Keratinocyte (primary cell): ENCODE results near the gene POMC. TPM values are rescaled to one million over a fixed set of nuclear protein-coding genes. Genes with fewer than 3 reads are reported as not detected.

Experiments
- DNase-seq: peaks from one replicate; pipeline ENCODE4 v3.0.0-alpha.2; 2011; ENCODE audit warnings: low read depth, missing footprints, low spot score
- FAIRE-seq: peaks from 2 replicates; lab custom pipeline; 2011; peaks lifted over from hg19 to GRCh38; lab: Jason Lieb, UNC
- H2AFZ ChIP-seq: 2 replicates; pipeline ENCODE4 v1.6.0; 2012; ENCODE audit warnings: low read length, control low read depth, inconsistent platforms; ENCODE audit not compliant: control insufficient read depth
- H3K27ac ChIP-seq: 2 replicates; pipeline ENCODE4 v1.5.1; 2011; ENCODE audit warnings: low read length; ENCODE audit not compliant: control insufficient read depth, insufficient read depth
- H3K27me3 ChIP-seq: 3 replicates; pipeline ENCODE4 v1.6.0; 2011; ENCODE audit warnings: low read length; ENCODE audit not compliant: control insufficient read depth, insufficient read depth; ENCODE audit errors: extremely low read depth
- H3K36me3 ChIP-seq, 2 experiments: 2 replicates in 1 of 2; 3 replicates in 1 of 2; pipeline ENCODE4 v1.5.1; 2011; ENCODE audit warnings: low read length in 2 of 2, mild to moderate bottlenecking in 1 of 2; ENCODE audit not compliant: control insufficient read depth in 2 of 2, insufficient read depth in 2 of 2; ENCODE audit errors: extremely low read depth in 1 of 2
- H3K4me1 ChIP-seq: 3 replicates; pipeline ENCODE4 v1.5.1; 2011; ENCODE audit warnings: low read length; ENCODE audit not compliant: control insufficient read depth, insufficient read depth; ENCODE audit errors: extremely low read depth
- H3K4me2 ChIP-seq: 3 replicates; pipeline ENCODE4 v1.6.0; 2011; ENCODE audit warnings: low read depth, low read length; ENCODE audit not compliant: control insufficient read depth, insufficient read depth; ENCODE audit errors: extremely low read depth
- H3K4me3 ChIP-seq, 3 experiments: fragments of 200-600 bp in 1 of 3; sonication (generic) in 1 of 3; 2 replicates in 2 of 3; 3 replicates in 1 of 3; pipeline ENCODE4 v1.5.1; 2011 to 2016; ENCODE audit warnings: low read length in 3 of 3, mild to moderate bottlenecking in 3 of 3, control low read depth in 2 of 3, inconsistent platforms in 1 of 3, low read depth in 1 of 3, mixed read lengths in 1 of 3, mixed run types in 1 of 3, moderate library complexity in 1 of 3; ENCODE audit not compliant: control insufficient read depth in 2 of 3, insufficient read depth in 2 of 3; ENCODE audit errors: extremely low read depth in 1 of 3
- H3K79me2 ChIP-seq: 2 replicates; pipeline ENCODE4 v1.6.0; 2012; ENCODE audit warnings: low read length; ENCODE audit not compliant: control insufficient read depth, insufficient read depth
- H3K9ac ChIP-seq: 3 replicates; pipeline ENCODE4 v1.6.0; 2011; ENCODE audit warnings: low read length; ENCODE audit not compliant: control insufficient read depth, insufficient read depth; ENCODE audit errors: extremely low read depth
- H3K9me1 ChIP-seq: 3 replicates; pipeline ENCODE4 v1.6.0; 2011; ENCODE audit warnings: low read length; ENCODE audit not compliant: control insufficient read depth, insufficient read depth; ENCODE audit errors: extremely low read depth
- H3K9me3 ChIP-seq: 2 replicates; pipeline ENCODE4 v1.5.1; 2012; ENCODE audit warnings: low read depth, low read length; ENCODE audit not compliant: control insufficient read depth
- H4K20me1 ChIP-seq: 3 replicates; pipeline ENCODE4 v1.6.0; 2011; ENCODE audit warnings: low read length; ENCODE audit not compliant: control insufficient read depth, insufficient read depth; ENCODE audit errors: extremely low read depth
- CTCF ChIP-seq, 3 experiments: IDR thresholded peaks in 1 of 3; conservative IDR thresholded peaks in 1 of 3; optimal IDR thresholded peaks in 1 of 3; 2 replicates in 2 of 3; 3 replicates in 1 of 3; pipeline versions ENCODE3 to v1.5.1; 2011; ENCODE audit warnings: low read length in 3 of 3, mild to moderate bottlenecking in 3 of 3, moderate library complexity in 2 of 3, control low read depth in 1 of 3, inconsistent platforms in 1 of 3; ENCODE audit not compliant: insufficient read depth in 2 of 3; ENCODE audit errors: extremely low read depth in 1 of 3
- EZH2 ChIP-seq: IDR thresholded peaks from one replicate; pipeline ENCODE4 v1.6.1; 2012; ENCODE audit warnings: inconsistent platforms, mild to moderate bottlenecking, low read length, moderate library complexity
- dilution Hi-C: fragments of 300-500 bp; cut with MboI; formaldehyde crosslinking; loops from one replicate; pipeline ENCODE4 v1.7.0; 2020; ENCODE audit warnings: low sequenced_read_pairs; ENCODE audit not compliant: extremely low pct_ligation_motif_present
- polyA plus RNA-seq, 5 experiments: library from polyadenylated mRNA; depleted of rRNA in 3 of 5; stranded (reverse) in 3 of 5; stranded (forward) in 1 of 5; unstranded in 1 of 5; fragments of >200 nt; gene quantifications; 1 replicate in 1 of 5; 2 replicates in 3 of 5; 3 replicates in 1 of 5; pipeline versions ENCODE4 v1.2.1 to v1.2.3, GENCODE V29; 2011 to 2012; ENCODE audit warnings: missing spikeins in 2 of 5, low read depth in 1 of 5, low replicate concordance in 1 of 5

POMC gene
- polyA plus RNA-seq, 1 donor (not counting 4 experiments of a cell fraction or from before 2014, with no cell fraction given), result not detected

- H4K20me1 ChIP-seq, result no peaks in the 10 kb centered on the region
- H3K9me1 ChIP-seq, result no peaks in the 10 kb centered on the region
- H3K27me3 ChIP-seq, result peaks cover 43% of the 10 kb centered on the region
- H3K79me2 ChIP-seq, result no peaks in the 10 kb centered on the region
- H3K4me1 ChIP-seq, result peaks cover 3% of the 10 kb centered on the region
- H3K27ac ChIP-seq, result no peak overlapping the region
- peak overlapping the region in 1 of 3 experiments; percentile 39 for H3K4me3 ChIP-seq
- peak overlapping the region; percentile 37 for H2AFZ ChIP-seq
- H3K36me3 ChIP-seq, result no peaks in the 10 kb centered on the region
- peak overlapping the region; percentile 59 for H3K4me2 ChIP-seq
- TF ChIP-seq EZH2 (peak; percentile 73), CTCF (optimal IDR thresholded peaks at IDR 0.05 in 1 of 3, IDR thresholded peaks at IDR 0.05 in 1 of 3, conservative IDR thresholded peaks at IDR 0.05 in 1 of 3; ENCODE audit: extremely low read depth in 1 of 3, insufficient read depth in 2 of 3, low read length in 3 of 3) (no peak)
- no peak overlapping the region for H3K9ac ChIP-seq
- no peak for FAIRE-seq
- DNase-seq, result no peak
- no peaks in the 10 kb centered on the region for H3K9me3 ChIP-seq
- dilution Hi-C loops, result no loop called here
Observed at GRCh38 chr2:25131567-25132298, 36.6 kb downstream of the POMC start.

GRCh38 chr2:25131253-25131566 is 37.2 kb downstream of the POMC start:
- DNase-seq (no peak), FAIRE-seq (no peak)
- H3K36me3 ChIP-seq, result no peaks in the 10 kb centered on the region
- H3K4me1 ChIP-seq, result peaks cover 3% of the 10 kb centered on the region
- TF ChIP-seq EZH2, result no peak
- TF ChIP-seq CTCF (optimal IDR thresholded peaks at IDR 0.05 in 1 of 3, IDR thresholded peaks at IDR 0.05 in 1 of 3, conservative IDR thresholded peaks at IDR 0.05 in 1 of 3; ENCODE audit: extremely low read depth in 1 of 3, insufficient read depth in 2 of 3, low read length in 3 of 3), result no peak
- H3K27me3 ChIP-seq, result peaks cover 43% of the 10 kb centered on the region
- H4K20me1 ChIP-seq, result no peaks in the 10 kb centered on the region
- dilution Hi-C loops, result no loop called here
- no peak overlapping the region for H3K27ac ChIP-seq
- H2AFZ ChIP-seq, result no peak overlapping the region
- H3K4me3 ChIP-seq, result peak overlapping the region in 1 of 3 experiments; percentile 39
- no peak overlapping the region for H3K9ac ChIP-seq
- no peaks in the 10 kb centered on the region for H3K9me1 ChIP-seq
- peak overlapping the region; percentile 59 for H3K4me2 ChIP-seq
- no peaks in the 10 kb centered on the region for H3K9me3 ChIP-seq
- H3K79me2 ChIP-seq, result no peaks in the 10 kb centered on the region
